Spleen (tissue), 11 donors: Measurements from ENCODE around the gene TACC2. TPM values are rescaled to one million over a fixed set of nuclear protein-coding genes. Genes with fewer than 3 reads are reported as not detected.

Source experiments
- DNase-seq: peaks from one replicate; pipeline ENCODE4 v3.0.0-alpha.2; 2020
- H3K27ac ChIP-seq, 8 donors: fragments of 200-600 bp; sonication (generic) in 7 of 8; 1 replicate in 4 of 8; 2 replicates in 4 of 8; pipeline versions ENCODE4 v1.5.0 to v1.8.0; 2016 to 2021; ENCODE audit warnings: inconsistent platforms in 4 of 8, mild to moderate bottlenecking in 4 of 8, moderate library complexity in 1 of 8
- H3K27me3 ChIP-seq, 7 donors: fragments of 200-600 bp; sonication (generic) in 6 of 7; replicated peaks in 1 of 7; 1 replicate in 4 of 7; 2 replicates in 3 of 7; pipeline versions ENCODE4 v1.5.0 to v1.8.0; 2016 to 2021; ENCODE audit warnings: inconsistent platforms in 3 of 7, mild to moderate bottlenecking in 1 of 7
- H3K36me3 ChIP-seq, 6 donors: fragments of 200-600 bp; sonication (generic) in 5 of 6; 1 replicate in 4 of 6; 2 replicates in 2 of 6; pipeline versions ENCODE4 v1.5.0 to v1.8.0; 2016 to 2021; ENCODE audit warnings: inconsistent platforms in 2 of 6
- H3K4me1 ChIP-seq, 6 donors: fragments of 200-600 bp; sonication (generic) in 5 of 6; 1 replicate in 3 of 6; 2 replicates in 3 of 6; pipeline versions ENCODE4 v1.5.0 to v1.8.0; 2016 to 2021; ENCODE audit warnings: inconsistent platforms in 3 of 6
- H3K4me3 ChIP-seq, 8 donors: fragments of 200-600 bp; sonication (generic) in 7 of 8; 1 replicate in 4 of 8; 2 replicates in 4 of 8; pipeline versions ENCODE4 v1.5.0 to v1.8.0; 2016 to 2021; ENCODE audit warnings: inconsistent platforms in 4 of 8, mild to moderate bottlenecking in 4 of 8, moderate library complexity in 2 of 8
- H3K9me3 ChIP-seq, 8 donors: fragments of 200-600 bp; sonication (generic) in 7 of 8; 1 replicate in 4 of 8; 2 replicates in 4 of 8; pipeline versions ENCODE4 v1.5.0 to v1.8.0; 2016 to 2021; ENCODE audit warnings: inconsistent platforms in 4 of 8
- CTCF ChIP-seq, 11 experiments: fragments of 200-600 bp in 7 of 11; fragments of 450-650 bp in 4 of 11; sonication (generic) in 4 of 11; IDR thresholded peaks in 8 of 11; conservative IDR thresholded peaks in 3 of 11; 1 replicate in 7 of 11; 2 replicates in 4 of 11; pipeline versions ENCODE4 v1.4.0 to v1.8.0; 2016 to 2021; ENCODE audit warnings: antibody characterized with exemption in 11 of 11, inconsistent platforms in 4 of 11, mild to moderate bottlenecking in 1 of 11
- POLR2A ChIP-seq, 3 donors: fragments of 450-650 bp; IDR thresholded peaks; one replicate each; pipeline ENCODE4 v1.5.1; 2017; ENCODE audit warnings: antibody characterized with exemption in 3 of 3, mild to moderate bottlenecking in 1 of 3
- POLR2AphosphoS5 ChIP-seq, 3 donors: sonication (generic); formaldehyde crosslinking; IDR thresholded peaks; one replicate each; pipeline ENCODE4 v1.5.1; 2017; ENCODE audit warnings: antibody characterized with exemption in 3 of 3
- WGBS, 5 donors: extraction: QIAGEN DNeasy Blood & Tissue Kit in 3 of 5; methylation state at CpG; one replicate each; pipeline versions ENCODE4 v1.1.5 to v1.1.7; 2013 to 2018; 5-methylcytosine and 5-hydroxymethylcytosine counted together
- intact Hi-C: fragments of 100-400 bp; cut with DNase I; formaldehyde crosslinking; loops from one replicate; pipeline ENCODE4 v1.15.0; 2023; ENCODE audit warnings: low total_unique reads
- polyA plus RNA-seq, 3 donors: library from polyadenylated mRNA; stranded (reverse); fragments of 200-250 nt; gene quantifications; one replicate each; pipeline ENCODE4 v1.2.1, GENCODE V29; 2013
- total RNA-seq, 7 donors: library from RNA; depleted of rRNA in 3 of 7; stranded (reverse); fragments of >200 nt in 3 of 7; fragmentation: NEBNext Ultra II Directional in 4 of 7; extraction: Animal tissue kit (Norgen Biotek cat#: 25700) in 4 of 7; gene quantifications; one replicate each; pipeline versions ENCODE4 v1.1.0 to v1.2.1, GENCODE V29; 2016 to 2021
- donor health status: healthy with polysubstance abuse.
- donor health status: DM: no; HTN: no; CAD: no; lungs with moderate emphysema.
- donor health status: DM: no; HTN: no; CAD: no.
- donor health status: Bipolar disorder and iron deficiency.
- donor health status: healthy.
- donor health status: DM: no; HTN: no; CAD: no.
- donor health status: DM: yes; HTN: yes; CAD: no.

Gene TACC2
- total and polyA plus RNA-seq, 10 donors: 2.4 to 13.9 (median 4.5) TPM

GRCh38 chr10:122184254-122184653, 195.3 kb downstream of the TACC2 start:
- no peak overlapping the region for H3K4me3 ChIP-seq
- no peaks in the 10 kb centered on the region for H3K9me3 ChIP-seq
- TF ChIP-seq POLR2AphosphoS5 (IDR thresholded peaks at IDR 0.05) (no peak), CTCF (IDR thresholded peaks at IDR 0.05 in 8 of 11, conservative IDR thresholded peaks at IDR 0.05 in 3 of 11) (no peak), POLR2A (IDR thresholded peaks at IDR 0.05) (no peak)
- H3K27ac ChIP-seq: no peak overlapping the region
- H3K27me3 ChIP-seq: no peaks in the 10 kb centered on the region
- WGBS, 5 donors: 85 to 94% (median 90%) methylated on average over 6 of the region's 6 CpGs
- intact Hi-C loops: no loop called here
- H3K4me1 ChIP-seq: no peaks in the 10 kb centered on the region
- no peaks in the 10 kb centered on the region for H3K36me3 ChIP-seq
- DNase-seq: no peak

- no peaks in the 10 kb centered on the region for H3K4me1 ChIP-seq
- no peaks in the 10 kb centered on the region for H3K27me3 ChIP-seq
- no peak overlapping the region for H3K27ac ChIP-seq
- intact Hi-C loops: no loop called here
- no peaks in the 10 kb centered on the region for H3K9me3 ChIP-seq
- H3K4me3 ChIP-seq: no peak overlapping the region
- DNase-seq: no peak
- H3K36me3 ChIP-seq: no peaks in the 10 kb centered on the region
- TF ChIP-seq POLR2AphosphoS5 (IDR thresholded peaks at IDR 0.05) (no peak), CTCF (IDR thresholded peaks at IDR 0.05 in 8 of 11, conservative IDR thresholded peaks at IDR 0.05 in 3 of 11) (no peak), POLR2A (IDR thresholded peaks at IDR 0.05) (no peak)
- 93 to 97% (median 95%) methylated on average over 4 of the region's 4 CpGs for WGBS, 5 donors
Observed at GRCh38 chr10:122185643-122186042, 196.7 kb downstream of the TACC2 start.

GRCh38 chr10:122186816-122187810, 198.2 kb downstream of the TACC2 start:
- H3K9me3 ChIP-seq: no peaks in the 10 kb centered on the region
- DNase-seq: no peak
- no peaks in the 10 kb centered on the region for H3K4me1 ChIP-seq
- no peak overlapping the region for H3K27ac ChIP-seq
- H3K36me3 ChIP-seq: no peaks in the 10 kb centered on the region
- H3K4me3 ChIP-seq: no peak overlapping the region
- WGBS, 5 donors: 70 to 75% (median 73%) methylated on average over 17 to 19 of the region's 19 CpGs
- intact Hi-C loops: no loop called here
- H3K27me3 ChIP-seq: no peaks in the 10 kb centered on the region
- TF ChIP-seq POLR2A (IDR thresholded peaks at IDR 0.05): no peak
- no peak for TF ChIP-seq POLR2AphosphoS5 (IDR thresholded peaks at IDR 0.05)
- TF ChIP-seq CTCF (IDR thresholded peaks at IDR 0.05 in 8 of 11, conservative IDR thresholded peaks at IDR 0.05 in 3 of 11): no peak

GRCh38 chr10:122188706-122189105, 199.7 kb downstream of the TACC2 start:
- Histone ChIP-seq H3K27ac (no peak overlapping the region), H3K4me3 (no peak overlapping the region), H3K36me3 (no peaks in the 10 kb centered on the region), H3K9me3 (no peaks in the 10 kb centered on the region), H3K4me1 (no peaks in the 10 kb centered on the region), H3K27me3 (no peaks in the 10 kb centered on the region)
- WGBS, 5 donors: 82 to 92% (median 89%) methylated on average over 11 of the region's 11 CpGs
- intact Hi-C loops: no loop called here
- TF ChIP-seq POLR2AphosphoS5 (IDR thresholded peaks at IDR 0.05) (no peak), CTCF (IDR thresholded peaks at IDR 0.05 in 8 of 11, conservative IDR thresholded peaks at IDR 0.05 in 3 of 11) (no peak), POLR2A (IDR thresholded peaks at IDR 0.05) (no peak)
- DNase-seq: no peak
